Endothelial cell of umbilical vein (primary cell): ENCODE measurements around the gene CDC42EP4. TPM values are rescaled to one million over a fixed set of nuclear protein-coding genes. Genes with fewer than 3 reads are reported as not detected.

ENCODE experiments used
- BruUV-seq: library from RNA; stranded (reverse); fragments of 400-500 nt; replicated peaks from 2 replicates; lab custom pipeline; 2021; lab: Mats Ljungman, UMichigan
- CTCF ChIA-PET: fragments of 300-600, 350-600 bp; sonication (Branson Sonifier 250); formaldehyde crosslinking; loops from one replicate; lab custom pipeline; 2021; ENCODE audit warnings: antibody characterized with exemption, inconsistent platforms; lab: Charles Lee
- POLR2A ChIA-PET: fragments of 300-600, 350-600 bp; sonication (Branson Sonifier 250); formaldehyde crosslinking; loops from one replicate; lab custom pipeline; 2021; ENCODE audit warnings: antibody characterized with exemption, inconsistent platforms; lab: Charles Lee
- DNase-seq: peaks from one replicate; pipeline ENCODE4 v3.0.0-alpha.2; 2011; ENCODE audit warnings: low read depth, low spot score
- FAIRE-seq: peaks from 2 replicates; lab custom pipeline; 2011; peaks lifted over from hg19 to GRCh38; lab: Jason Lieb, UNC
- H2AFZ ChIP-seq: 2 replicates; pipeline ENCODE4 v1.6.0; 2012; ENCODE audit warnings: low read depth, low read length, control low read depth, inconsistent platforms
- H3K27ac ChIP-seq: 2 replicates; pipeline ENCODE4 v1.5.1; 2011; ENCODE audit warnings: low read depth, mild to moderate bottlenecking, control low read depth, low read length, moderate library complexity; ENCODE audit not compliant: insufficient read depth
- H3K27me3 ChIP-seq, 2 experiments: 2 replicates each; pipeline versions ENCODE4 v1.6.0 to v1.6.1; 2011; ENCODE audit warnings: low read length in 2 of 2, mixed read lengths in 1 of 2; ENCODE audit not compliant: control insufficient read depth in 2 of 2, insufficient read depth in 2 of 2
- H3K36me3 ChIP-seq, 2 experiments: 2 replicates in 1 of 2; 3 replicates in 1 of 2; pipeline ENCODE4 v1.5.1; 2011; ENCODE audit warnings: low read length in 2 of 2, mild to moderate bottlenecking in 1 of 2, moderate library complexity in 1 of 2; ENCODE audit not compliant: control insufficient read depth in 2 of 2, insufficient read depth in 2 of 2; ENCODE audit errors: extremely low read depth in 1 of 2
- H3K4me1 ChIP-seq: 3 replicates; pipeline ENCODE4 v1.5.1; 2011; ENCODE audit warnings: mild to moderate bottlenecking, low read length; ENCODE audit not compliant: control insufficient read depth, insufficient read depth; ENCODE audit errors: extremely low read depth
- H3K4me2 ChIP-seq: 2 replicates; pipeline ENCODE4 v1.6.1; 2011; ENCODE audit warnings: low read length, control low read depth, mixed read lengths; ENCODE audit not compliant: insufficient read depth
- H3K4me3 ChIP-seq, 3 experiments: fragments of 200-600 bp in 1 of 3; sonication (generic), shearing (Covaris generic) in 1 of 3; replicated peaks in 1 of 3; 2 replicates each; pipeline ENCODE4 v1.5.1; 2011 to 2016; ENCODE audit warnings: control low read depth in 3 of 3, low read length in 3 of 3, mild to moderate bottlenecking in 2 of 3, inconsistent platforms in 1 of 3, low read depth in 1 of 3, moderate library complexity in 1 of 3; ENCODE audit not compliant: insufficient read depth in 1 of 3
- H3K79me2 ChIP-seq: 2 replicates; pipeline ENCODE4 v1.6.0; 2012; ENCODE audit warnings: low read length, inconsistent platforms; ENCODE audit not compliant: control insufficient read depth, insufficient read depth
- H3K9ac ChIP-seq: replicated peaks from 2 replicates; pipeline ENCODE3; 2011; ENCODE audit warnings: low read length, control low read depth; ENCODE audit not compliant: insufficient read depth; ENCODE audit errors: extremely low read depth
- H3K9me1 ChIP-seq: replicated peaks from 3 replicates; pipeline ENCODE4 v1.6.0; 2011; ENCODE audit warnings: mild to moderate bottlenecking, low read length; ENCODE audit not compliant: control insufficient read depth, insufficient read depth; ENCODE audit errors: extremely low read depth
- H3K9me3 ChIP-seq: replicated peaks from 2 replicates; pipeline ENCODE4 v1.5.1; 2012; ENCODE audit warnings: low read length, inconsistent platforms; ENCODE audit not compliant: control insufficient read depth, insufficient read depth
- H4K20me1 ChIP-seq: replicated peaks from 2 replicates; pipeline ENCODE3; 2011; ENCODE audit warnings: mild to moderate bottlenecking, low read length; ENCODE audit not compliant: control insufficient read depth, insufficient read depth; ENCODE audit errors: extremely low read depth
- CTCF ChIP-seq, 2 donors: IDR thresholded peaks; 1 replicate in 1 of 2; 2 replicates in 1 of 2; pipeline ENCODE4 v1.5.1; 2011; ENCODE audit warnings: low read length in 2 of 2, mild to moderate bottlenecking in 2 of 2, moderate library complexity in 2 of 2, control low read depth in 1 of 2, inconsistent platforms in 1 of 2, low read depth in 1 of 2; ENCODE audit not compliant: insufficient read depth in 1 of 2; ENCODE audit errors: extremely low read depth in 1 of 2
- EZH2 ChIP-seq: IDR thresholded peaks from 2 replicates; pipeline ENCODE4 v1.6.1; 2012; ENCODE audit warnings: borderline replicate concordance, low read depth, mild to moderate bottlenecking, moderate library complexity, low read length, inconsistent platforms; ENCODE audit not compliant: severe bottlenecking
- FOS ChIP-seq: IDR thresholded peaks from 2 replicates; pipeline ENCODE4 v1.6.1; 2011; ENCODE audit warnings: mild to moderate bottlenecking, low read length, moderate library complexity, borderline replicate concordance; ENCODE audit not compliant: insufficient read depth
- GATA2 ChIP-seq: IDR thresholded peaks from 2 replicates; pipeline ENCODE4 v1.7.0; 2011; ENCODE audit warnings: low read depth, mild to moderate bottlenecking, moderate library complexity, mixed read lengths, low read length; ENCODE audit not compliant: insufficient read length, insufficient read depth
- JUN ChIP-seq: IDR thresholded peaks from 2 replicates; pipeline ENCODE4 v1.6.1; 2011; ENCODE audit warnings: borderline replicate concordance, low read depth; ENCODE audit not compliant: insufficient read length, insufficient read depth
- MAX ChIP-seq: IDR thresholded peaks from 2 replicates; pipeline ENCODE4 v1.6.1; 2011; ENCODE audit not compliant: insufficient read depth, insufficient read length
- MYC ChIP-seq: IDR thresholded peaks from one replicate; pipeline ENCODE4 v1.6.1; 2011; ENCODE audit warnings: mild to moderate bottlenecking, low read depth, low read length
- POLR2AphosphoS5 ChIP-seq: IDR thresholded peaks from 2 replicates; pipeline ENCODE4 v1.6.1; 2012; ENCODE audit warnings: low read depth, mild to moderate bottlenecking, control low read depth, low read length, moderate library complexity; ENCODE audit not compliant: insufficient read depth
- dilution Hi-C: fragments of 300-500 bp; cut with MboI; formaldehyde crosslinking; loops from one replicate; pipeline ENCODE4 v1.15.0; 2019; ENCODE audit warnings: low sequenced_read_pairs; ENCODE audit not compliant: extremely low pct_ligation_motif_present
- intact Hi-C: fragments of 100-400 bp; cut with micrococcal nuclease; formaldehyde crosslinking; loops from one replicate; pipeline ENCODE4 v1.10.0; 2022
- polyA plus RNA-seq, 4 experiments: library from polyadenylated mRNA; depleted of rRNA in 3 of 4; stranded (reverse) in 3 of 4; unstranded in 1 of 4; fragments of >200 nt; gene quantifications; 2 replicates each; pipeline versions ENCODE4 v1.2.1 to v1.2.3, GENCODE V29; 2011 to 2012; ENCODE audit warnings: missing spikeins in 1 of 4
- total RNA-seq: library from RNA; stranded (reverse); gene quantifications from 2 replicates; pipeline ENCODE4 v1.2.3, GENCODE V29; 2021

Gene CDC42EP4
- total and polyA plus RNA-seq, 2 donors (not counting 3 experiments of a cell fraction or from before 2014, with no cell fraction given) = 11.4 to 19.6 TPM

- dilution Hi-C loops = no loop called here
- Histone ChIP-seq H3K9me1 (no peaks in the 10 kb centered on the region), H3K9me3 (no peaks in the 10 kb centered on the region), H3K4me2 (no peak overlapping the region), H4K20me1 (no peaks in the 10 kb centered on the region), H3K79me2 (peaks cover 2% of the 10 kb centered on the region), H3K4me1 (no peaks in the 10 kb centered on the region), H3K27me3 (no peaks in the 10 kb centered on the region), H3K4me3 (no peak overlapping the region), H3K27ac (no peak overlapping the region), H2AFZ (no peak overlapping the region), H3K36me3 (peaks cover 0 to 8% of the 10 kb centered on the region in 2 experiments), H3K9ac (no peak overlapping the region)
- POLR2A ChIA-PET = interaction anchor here (0.6 kb wide), 1 partner anchor 19 kb away, joined by 4 read pairs; no protein-coding TSS in a partner anchor
- intact Hi-C loops = no loop called here
- no peak for DNase-seq
- BruUV-seq = no TSS peak
- TF ChIP-seq CTCF (IDR thresholded peaks at IDR 0.05; ENCODE audit: extremely low read depth in 1 of 2, insufficient read depth in 1 of 2, low read depth in 1 of 2, low read length in 2 of 2) (no peak), POLR2AphosphoS5 (no peak), MYC (no peak), JUN (no peak), FOS (no peak)
- FAIRE-seq = no peak
- CTCF ChIA-PET = interaction anchor here (2.1 kb wide), 1 partner anchor 87 kb away, joined by 10 read pairs; no protein-coding TSS in a partner anchor
Observed at GRCh38 chr17:73282629-73283028, 29.2 kb downstream of the CDC42EP4 start.

GRCh38 chr17:73281928-73282327, 29.9 kb downstream of the CDC42EP4 start:
- Histone ChIP-seq H4K20me1 (no peaks in the 10 kb centered on the region), H3K9me1 (no peaks in the 10 kb centered on the region), H3K27me3 (no peaks in the 10 kb centered on the region), H3K9ac (no peak overlapping the region), H3K79me2 (peaks cover under 1% of the 10 kb centered on the region), H3K27ac (no peak overlapping the region), H3K36me3 (peaks cover 0 to 8% of the 10 kb centered on the region in 2 experiments), H3K4me1 (no peaks in the 10 kb centered on the region), H3K4me3 (no peak overlapping the region), H3K9me3 (no peaks in the 10 kb centered on the region), H3K4me2 (no peak overlapping the region), H2AFZ (no peak overlapping the region)
- BruUV-seq = no TSS peak
- TF ChIP-seq POLR2AphosphoS5 (no peak), EZH2 (no peak), FOS (no peak), MYC (no peak), JUN (no peak), CTCF (IDR thresholded peaks at IDR 0.05; ENCODE audit: extremely low read depth in 1 of 2, insufficient read depth in 1 of 2, low read depth in 1 of 2, low read length in 2 of 2) (no peak), MAX (no peak), GATA2 (no peak)
- DNase-seq (no peak), FAIRE-seq (no peak)
- ChIA-PET POLR2A (no interaction called here), CTCF (interaction anchor here (1.4 to 2.1 kb wide), 3 partner anchors 9 to 88 kb away, joined by 3 to 10 read pairs (median 5); no protein-coding TSS in a partner anchor)
- dilution Hi-C loops = no loop called here
- intact Hi-C loops = no loop called here
